Upper lobe of right lung (tissue), 1 donor: ENCODE measurements around the gene DPM2. TPM values are rescaled to one million over a fixed set of nuclear protein-coding genes. Genes with fewer than 3 reads are reported as not detected.

ENCODE experiments used
- ATAC-seq: fragments of 200-7000 bp; cut with Tn5 transposase; one replicate; pipeline ENCODE4 v1.9.1; 2020; ENCODE audit warnings: mild to moderate bottlenecking, moderate library complexity
- DNase-seq: peaks from one replicate; pipeline ENCODE4 v3.0.0-alpha.2; 2020
- H3K27ac ChIP-seq: fragments of 200-600 bp; one replicate; pipeline ENCODE4 v1.8.0; 2022
- H3K27me3 ChIP-seq: fragments of 200-600 bp; one replicate; pipeline ENCODE4 v1.8.0; 2022; ENCODE audit warnings: mild to moderate bottlenecking
- H3K36me3 ChIP-seq: fragments of 200-600 bp; one replicate; pipeline ENCODE4 v1.8.0; 2022
- H3K4me1 ChIP-seq: fragments of 200-600 bp; one replicate; pipeline ENCODE4 v1.8.0; 2022
- H3K4me3 ChIP-seq: fragments of 200-600 bp; one replicate; pipeline ENCODE4 v1.8.0; 2022; ENCODE audit warnings: mild to moderate bottlenecking
- H3K9me3 ChIP-seq: fragments of 200-600 bp; one replicate; pipeline ENCODE4 v1.8.0; 2022
- intact Hi-C: fragments of 100-400 bp; cut with DNase I; formaldehyde crosslinking; loops from one replicate; pipeline ENCODE4 v1.11.0; 2022
- total RNA-seq: library from RNA; stranded (reverse); fragmentation: NEBNext Ultra II Directional; extraction: Animal tissue kit (Norgen Biotek cat#: 25700); gene quantifications from one replicate; pipeline ENCODE4 v1.2.1, GENCODE V29; 2021
- TF ChIP-seq, protein P1 (sequence below): fragments of 200-600 bp; IDR thresholded peaks from one replicate; pipeline ENCODE4 v1.8.0; 2022; ENCODE audit warnings: antibody characterized with exemption
- donor health status: DM: no; HTN: yes; CAD: no; lungs with severe emphysema.

DPM2 gene
- total RNA-seq, 1 donor from 2014 or later = 37.1 TPM

DNA sequence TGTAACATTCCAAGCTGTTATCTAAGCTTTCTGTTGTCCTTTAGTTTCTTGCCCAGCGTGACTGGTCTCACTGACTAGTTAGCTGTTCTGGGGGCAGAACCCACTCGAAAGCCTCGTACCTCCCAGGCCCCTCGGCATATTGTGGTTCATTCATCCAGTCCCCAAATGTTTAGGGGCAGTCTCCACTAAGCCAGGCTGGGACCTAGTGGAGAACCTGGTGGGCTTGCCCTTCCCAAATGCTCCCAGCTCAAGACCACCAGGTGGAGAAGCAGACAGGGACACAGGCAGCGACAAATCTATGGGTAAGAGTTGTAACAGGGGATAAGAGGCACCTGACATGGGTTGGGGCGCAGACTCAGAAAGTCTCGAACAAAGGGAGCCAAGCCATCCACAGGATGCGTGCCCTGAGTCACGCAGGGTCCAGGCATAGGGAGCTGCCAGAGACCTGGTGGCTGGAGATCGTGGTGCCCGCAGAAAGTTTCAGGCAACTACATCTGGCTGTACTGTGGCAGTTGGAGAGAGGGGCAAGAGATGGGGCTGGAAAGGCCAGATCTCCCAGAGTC, 44.0 kb upstream of the DPM2 start:
- no peak for DNase-seq
- Histone ChIP-seq H3K9me3 (no peaks in the 10 kb centered on the region), H3K27ac (peak overlapping the region; percentile 80), H3K36me3 (no peaks in the 10 kb centered on the region), H3K27me3 (no peaks in the 10 kb centered on the region), H3K4me1 (peaks cover 37% of the 10 kb centered on the region), H3K4me3 (peak overlapping the region; percentile 81)
- no peak for ATAC-seq
- intact Hi-C loops = no loop called here
- TF ChIP-seq, protein P1, sequence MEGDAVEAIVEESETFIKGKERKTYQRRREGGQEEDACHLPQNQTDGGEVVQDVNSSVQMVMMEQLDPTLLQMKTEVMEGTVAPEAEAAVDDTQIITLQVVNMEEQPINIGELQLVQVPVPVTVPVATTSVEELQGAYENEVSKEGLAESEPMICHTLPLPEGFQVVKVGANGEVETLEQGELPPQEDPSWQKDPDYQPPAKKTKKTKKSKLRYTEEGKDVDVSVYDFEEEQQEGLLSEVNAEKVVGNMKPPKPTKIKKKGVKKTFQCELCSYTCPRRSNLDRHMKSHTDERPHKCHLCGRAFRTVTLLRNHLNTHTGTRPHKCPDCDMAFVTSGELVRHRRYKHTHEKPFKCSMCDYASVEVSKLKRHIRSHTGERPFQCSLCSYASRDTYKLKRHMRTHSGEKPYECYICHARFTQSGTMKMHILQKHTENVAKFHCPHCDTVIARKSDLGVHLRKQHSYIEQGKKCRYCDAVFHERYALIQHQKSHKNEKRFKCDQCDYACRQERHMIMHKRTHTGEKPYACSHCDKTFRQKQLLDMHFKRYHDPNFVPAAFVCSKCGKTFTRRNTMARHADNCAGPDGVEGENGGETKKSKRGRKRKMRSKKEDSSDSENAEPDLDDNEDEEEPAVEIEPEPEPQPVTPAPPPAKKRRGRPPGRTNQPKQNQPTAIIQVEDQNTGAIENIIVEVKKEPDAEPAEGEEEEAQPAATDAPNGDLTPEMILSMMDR = no peak

DNA sequence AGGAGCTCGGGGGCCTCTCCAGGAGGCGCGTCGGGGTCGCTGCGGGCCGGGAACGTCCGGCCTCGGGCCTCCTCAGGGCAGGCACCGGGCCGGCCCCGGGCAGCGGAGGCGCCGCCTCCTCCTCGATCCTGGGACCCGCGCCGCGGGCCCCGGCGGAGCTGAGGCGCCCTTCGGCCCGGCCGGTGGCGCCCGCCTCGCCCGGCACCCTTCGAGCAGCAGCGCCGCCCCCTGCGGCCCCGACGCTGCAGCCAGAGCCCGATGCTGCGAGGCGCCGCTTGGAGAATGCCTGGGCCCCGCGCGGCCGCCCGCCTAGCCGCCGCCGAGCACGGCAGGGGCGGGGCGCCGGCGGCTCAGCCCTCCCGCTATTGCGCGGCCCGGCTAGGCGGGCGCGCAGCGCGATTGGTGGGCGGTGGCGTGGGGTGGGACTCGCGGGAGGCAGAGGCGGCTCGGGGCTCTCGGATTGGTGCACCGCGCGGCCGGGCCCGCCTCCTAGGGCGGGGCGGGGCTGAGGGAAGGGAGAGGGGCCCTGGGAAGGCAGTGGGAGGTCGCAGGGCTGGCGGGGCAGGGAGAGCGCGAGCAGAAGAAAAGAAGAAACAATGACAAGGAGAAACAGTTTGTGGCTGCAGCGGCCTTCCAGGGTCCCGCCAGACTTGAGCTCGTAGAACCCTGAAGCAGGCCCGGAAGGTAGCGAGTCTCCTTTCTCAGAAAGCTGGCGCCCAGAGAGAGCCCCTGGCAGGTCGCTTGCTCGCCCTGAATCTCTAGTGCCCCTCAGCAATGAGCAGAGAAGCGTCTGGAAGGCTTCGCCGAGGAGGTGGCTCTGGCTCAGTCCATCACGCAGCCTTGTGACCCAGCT, 43.3 kb upstream of the DPM2 start, which contains the start of gene EEIG1:
TSS of gene EEIG1 (minus strand) at position 284 of the 853 bp plus-strand sequence. CDS start 852 bp downstream, outside the sequence.
- ATAC-seq (peak; percentile 93), DNase-seq (peak; percentile 99)
- Histone ChIP-seq H3K36me3 (no peaks in the 10 kb centered on the region), H3K4me1 (peaks cover 43% of the 10 kb centered on the region), H3K4me3 (peak within 1 kb of the TSS; percentile 81), H3K27me3 (no peaks in the 10 kb centered on the region), H3K9me3 (no peaks in the 10 kb centered on the region), H3K27ac (peak within 1 kb of the TSS; percentile 81)
- TF ChIP-seq, protein P1 = no peak
- intact Hi-C loops = no loop called here

DNA sequence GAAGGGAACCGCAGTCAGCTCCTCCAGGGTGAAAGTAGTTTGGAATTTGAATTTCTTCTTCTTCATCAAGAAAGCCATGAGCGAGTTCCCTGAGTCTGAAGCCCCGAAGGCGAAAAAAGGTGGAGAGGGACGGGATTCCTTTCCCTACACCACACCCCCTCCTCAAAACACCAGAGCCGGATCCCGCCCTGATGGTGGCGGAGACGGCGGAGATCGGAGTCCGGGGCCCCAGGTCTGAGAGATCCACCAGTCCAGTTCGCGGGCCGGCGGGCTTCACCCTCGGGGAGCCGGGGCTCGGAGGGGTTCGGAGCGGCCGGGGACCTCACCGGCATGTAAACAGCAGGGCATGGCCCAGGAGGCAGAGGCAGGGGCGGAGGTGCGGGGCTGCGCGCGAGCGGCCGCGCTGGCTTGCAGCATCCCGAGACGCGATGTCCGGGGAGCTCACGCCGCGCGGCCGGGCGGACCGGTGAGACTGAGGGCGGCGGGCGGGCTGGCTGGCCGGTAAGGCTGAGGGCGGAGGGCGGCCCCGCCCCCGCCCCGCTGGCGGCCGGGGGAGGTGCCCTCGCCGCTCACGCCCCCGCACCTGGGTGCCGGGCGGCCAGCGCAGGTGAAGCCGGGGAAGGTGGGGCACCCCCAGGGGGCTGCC, 42.5 kb upstream of the DPM2 start:
- H3K27ac ChIP-seq = peak overlapping the region; percentile 81
- H3K4me3 ChIP-seq = peak overlapping the region; percentile 81
- peaks cover 51% of the 10 kb centered on the region for H3K4me1 ChIP-seq
- no peaks in the 10 kb centered on the region for H3K9me3 ChIP-seq
- TF ChIP-seq, protein P1 = no peak
- DNase-seq (peak; percentile 84), ATAC-seq (peak; percentile 57)
- H3K36me3 ChIP-seq = no peaks in the 10 kb centered on the region
- no peaks in the 10 kb centered on the region for H3K27me3 ChIP-seq
- intact Hi-C loops = no loop called here

DNA sequence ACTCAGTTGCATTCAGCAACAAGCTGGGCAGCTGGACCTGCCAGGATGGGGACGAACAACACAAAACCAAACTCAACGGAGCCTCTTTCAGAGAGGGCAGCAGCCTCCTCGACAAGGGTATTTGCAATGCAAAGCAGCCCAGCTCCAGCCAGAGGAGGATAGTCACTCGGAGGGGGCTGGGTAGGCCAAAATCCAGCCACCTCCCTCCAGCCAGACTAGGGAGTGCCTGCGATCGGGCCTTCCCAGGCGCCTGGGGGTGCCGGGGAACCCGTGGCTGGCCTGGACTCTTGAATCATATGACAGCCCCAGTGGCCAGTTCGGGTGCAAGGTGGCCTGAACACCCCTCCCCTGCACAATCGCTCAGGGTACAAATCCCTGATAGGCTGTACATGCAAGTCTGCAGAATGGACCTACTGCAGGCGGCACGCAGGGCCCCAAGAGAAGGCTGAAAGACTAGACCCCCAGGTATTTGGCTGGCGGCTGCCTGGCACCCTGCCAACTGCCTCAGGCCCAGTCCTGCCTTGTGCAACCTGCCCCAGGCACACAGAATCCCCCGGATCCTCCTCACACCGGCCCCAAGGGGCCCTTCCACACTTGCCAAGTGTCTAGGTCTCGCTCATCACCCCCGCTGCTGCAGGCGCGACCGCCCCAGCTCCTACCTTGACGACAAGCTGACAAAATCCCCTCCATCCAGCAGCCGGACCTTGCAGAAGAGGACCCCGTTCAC, 41.8 kb upstream of the DPM2 start:
- no peaks in the 10 kb centered on the region for H3K27me3 ChIP-seq
- peaks cover 58% of the 10 kb centered on the region for H3K4me1 ChIP-seq
- intact Hi-C loops = no loop called here
- DNase-seq (peak; percentile 80), ATAC-seq (peak; percentile 1)
- TF ChIP-seq, protein P1 = no peak
- no peaks in the 10 kb centered on the region for H3K9me3 ChIP-seq
- H3K27ac ChIP-seq = peak overlapping the region; percentile 81
- no peaks in the 10 kb centered on the region for H3K36me3 ChIP-seq
- peak overlapping the region; percentile 81 for H3K4me3 ChIP-seq

DNA sequence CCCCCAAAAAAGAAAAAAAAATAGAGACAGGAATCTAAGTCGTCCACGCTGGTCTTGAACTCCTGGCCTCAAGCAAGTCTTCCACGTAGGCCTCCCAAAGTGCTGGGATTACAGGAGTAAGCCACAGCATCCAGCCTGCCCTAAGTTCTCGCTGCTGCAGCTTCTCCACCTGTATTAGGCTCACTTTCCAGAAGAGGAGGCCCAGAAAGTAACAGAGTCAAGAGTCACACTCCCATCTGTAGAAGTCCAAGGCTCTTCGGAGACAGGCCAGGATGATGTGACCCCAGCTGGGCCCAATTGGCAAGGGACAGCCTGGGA, 41.3 kb upstream of the DPM2 start:
- no peaks in the 10 kb centered on the region for H3K27me3 ChIP-seq
- no peak for ATAC-seq
- intact Hi-C loops = no loop called here
- H3K27ac ChIP-seq = peak overlapping the region; percentile 81
- no peaks in the 10 kb centered on the region for H3K9me3 ChIP-seq
- TF ChIP-seq, protein P1 = no peak
- H3K4me1 ChIP-seq = peaks cover 63% of the 10 kb centered on the region
- peak overlapping the region; percentile 81 for H3K4me3 ChIP-seq
- no peaks in the 10 kb centered on the region for H3K36me3 ChIP-seq
- no peak for DNase-seq
